HepG2 (cell line): ENCODE results near the gene LRP5. TPM values are rescaled to one million over a fixed set of nuclear protein-coding genes. Genes with fewer than 3 reads are reported as not detected.

Experiments
- CBFB ChIP-seq: sonication (generic); formaldehyde crosslinking; IDR thresholded peaks from 2 replicates; pipeline ENCODE4 v1.4.0; 2020; ENCODE audit warnings: missing genetic modification reagents
- CEBPG ChIP-seq: IDR thresholded peaks from 2 replicates; pipeline ENCODE4 v1.6.1; 2016
- EHMT2 ChIP-seq: fragments of 200-600 bp; sonication (generic); IDR thresholded peaks from 2 replicates; pipeline ENCODE4 v1.7.0; 2017; ENCODE audit warnings: antibody characterized with exemption, low read depth, low read length, borderline replicate concordance
- FOSL2 ChIP-seq: sonication (generic); formaldehyde crosslinking; IDR thresholded peaks from 2 replicates; pipeline ENCODE4 v1.4.0; 2020; ENCODE audit warnings: missing genetic modification reagents
- JDP2 ChIP-seq: sonication (generic); formaldehyde crosslinking; IDR thresholded peaks from 2 replicates; pipeline ENCODE4 v1.8.1; 2022; ENCODE audit warnings: missing genetic modification reagents, borderline replicate concordance
- PHF20 ChIP-seq: sonication (generic); formaldehyde crosslinking; IDR thresholded peaks from 2 replicates; pipeline ENCODE4 v1.5.0; 2020; ENCODE audit warnings: mild to moderate bottlenecking, missing genetic modification reagents
- SAP130 ChIP-seq: IDR thresholded peaks from 2 replicates; pipeline ENCODE4 v1.6.1; 2016; ENCODE audit warnings: low read depth
- TAF15 ChIP-seq: fragments of 200-400 bp; formaldehyde crosslinking; IDR thresholded peaks from one replicate; pipeline ENCODE4 v1.6.1; 2018; ENCODE audit warnings: mild to moderate bottlenecking, low read depth, low read length; ENCODE audit not compliant: poor library complexity, severe bottlenecking
- THYN1 ChIP-seq: sonication (generic); formaldehyde crosslinking; IDR thresholded peaks from 2 replicates; pipeline ENCODE4 v1.8.1; 2023; ENCODE audit warnings: low read depth, mild to moderate bottlenecking, moderate library complexity, missing genetic modification reagents, borderline replicate concordance
- ZBTB21 ChIP-seq: sonication (generic); formaldehyde crosslinking; IDR thresholded peaks from 2 replicates; pipeline ENCODE4 v1.4.0; 2020; ENCODE audit warnings: missing genetic modification reagents
- ZFYVE20 ChIP-seq: sonication (generic); formaldehyde crosslinking; IDR thresholded peaks from 2 replicates; pipeline ENCODE4 v1.8.0; 2023; ENCODE audit warnings: low read depth, mild to moderate bottlenecking, moderate library complexity, missing genetic modification reagents, borderline replicate concordance
- ZNF292 ChIP-seq: sonication (generic); formaldehyde crosslinking; IDR thresholded peaks from 2 replicates; pipeline ENCODE4 v1.8.1; 2022; ENCODE audit warnings: mild to moderate bottlenecking, low read depth, missing genetic modification reagents, borderline replicate concordance
- ZNF564 ChIP-seq: sonication (generic); formaldehyde crosslinking; IDR thresholded peaks from 2 replicates; pipeline ENCODE4 v1.8.1; 2023; ENCODE audit warnings: mild to moderate bottlenecking, missing genetic modification reagents
- ZNF660 ChIP-seq: sonication (generic); formaldehyde crosslinking; IDR thresholded peaks from 2 replicates; pipeline ENCODE4 v1.5.1; 2020; ENCODE audit warnings: mild to moderate bottlenecking, low read depth, missing genetic modification reagents, borderline replicate concordance
- polyA plus RNA-seq, 8 experiments: library from polyadenylated mRNA; depleted of rRNA in 3 of 8; stranded (reverse) in 7 of 8; unstranded in 1 of 8; fragments of >200 nt; fragmentation: Illumina TruSeq in 4 of 8; extraction: Trizol in 4 of 8; gene quantifications; 2 replicates each; pipeline versions ENCODE4 v1.2.1 to v1.2.3, GENCODE V29; 2011 to 2016; ENCODE audit warnings: low read depth in 4 of 8, missing spikeins in 1 of 8, mixed read lengths in 1 of 8; ENCODE audit not compliant: insufficient read depth in 1 of 8
- total RNA-seq, 5 experiments: library from RNA; depleted of rRNA; stranded (reverse); fragments of >200 nt; fragmentation: Illumina TruSeq; extraction: Trizol; gene quantifications; 2 replicates each; pipeline ENCODE4 v1.2.3, GENCODE V29; 2016; ENCODE audit warnings: low read depth in 1 of 5
- TF ChIP-seq, protein P1 (sequence below): sonication (generic); formaldehyde crosslinking; IDR thresholded peaks from 2 replicates; pipeline ENCODE4 v1.4.0; 2020; ENCODE audit warnings: missing genetic modification reagents
- TF ChIP-seq, protein P2 (sequence below): sonication (generic); formaldehyde crosslinking; IDR thresholded peaks from 2 replicates; pipeline ENCODE4 v1.4.0; 2020; ENCODE audit warnings: missing genetic modification reagents
- TF ChIP-seq, protein P3 (sequence below): sonication (generic); formaldehyde crosslinking; IDR thresholded peaks from 2 replicates; pipeline ENCODE4 v1.8.1; 2023; ENCODE audit warnings: mild to moderate bottlenecking, missing genetic modification reagents
- TF ChIP-seq, protein P4 (sequence below): IDR thresholded peaks from 2 replicates; pipeline ENCODE4 v1.6.1; 2018; ENCODE audit warnings: missing genetic modification reagents
- TF ChIP-seq, protein P5 (sequence below): sonication (generic); formaldehyde crosslinking; conservative IDR thresholded peaks from 2 replicates; pipeline ENCODE4 v1.8.1; 2023; ENCODE audit warnings: missing genetic modification reagents

LRP5 gene
- total and polyA plus RNA-seq, 2 of the 13 experiments (the other 11 are each of a cell fraction or from before 2014, with no cell fraction given), result 40.4 to 64.0 TPM

DNA sequence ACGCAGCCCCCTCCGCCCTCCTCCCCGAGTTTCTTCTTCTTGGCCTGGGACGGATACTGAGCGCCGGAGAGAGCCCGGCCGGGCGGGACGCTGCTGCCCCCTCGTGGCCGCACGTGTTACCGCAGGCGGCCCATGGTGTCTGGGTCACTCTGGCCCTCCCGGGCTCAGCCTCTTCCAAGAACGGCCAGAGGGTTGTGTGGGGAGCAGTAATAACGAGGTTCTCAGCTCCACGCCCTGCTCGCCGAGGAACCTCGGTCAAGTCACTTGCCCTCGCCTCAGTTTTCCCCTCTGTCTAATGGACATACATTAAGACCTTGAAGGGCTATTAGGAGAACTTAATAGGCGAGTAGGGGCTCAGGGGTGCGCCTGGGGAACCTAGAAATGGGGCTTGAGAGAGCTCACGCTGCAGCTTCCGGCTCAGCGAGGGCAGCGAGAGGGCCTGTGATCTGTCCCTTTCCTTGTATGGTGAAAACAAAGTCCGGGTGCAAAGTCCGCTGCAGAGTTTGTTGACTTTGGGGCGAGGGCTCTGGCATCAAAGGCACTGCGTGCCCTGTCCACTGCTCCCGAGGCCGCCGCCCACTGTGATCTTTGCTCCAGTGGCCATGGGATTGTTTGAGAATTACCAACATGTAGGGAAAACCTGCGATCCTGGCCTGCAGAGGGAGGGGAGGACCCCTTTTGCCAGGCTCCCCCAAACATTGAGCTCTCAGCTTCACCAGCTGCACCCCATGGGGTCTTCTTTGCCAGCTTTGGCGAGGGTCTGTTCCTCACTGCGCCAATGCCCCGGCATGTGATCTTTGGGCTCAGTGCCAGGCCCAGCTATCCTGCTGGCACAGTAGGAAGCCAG, 14.4 kb upstream of the LRP5 start (continued):
- TF ChIP-seq, protein P1, sequence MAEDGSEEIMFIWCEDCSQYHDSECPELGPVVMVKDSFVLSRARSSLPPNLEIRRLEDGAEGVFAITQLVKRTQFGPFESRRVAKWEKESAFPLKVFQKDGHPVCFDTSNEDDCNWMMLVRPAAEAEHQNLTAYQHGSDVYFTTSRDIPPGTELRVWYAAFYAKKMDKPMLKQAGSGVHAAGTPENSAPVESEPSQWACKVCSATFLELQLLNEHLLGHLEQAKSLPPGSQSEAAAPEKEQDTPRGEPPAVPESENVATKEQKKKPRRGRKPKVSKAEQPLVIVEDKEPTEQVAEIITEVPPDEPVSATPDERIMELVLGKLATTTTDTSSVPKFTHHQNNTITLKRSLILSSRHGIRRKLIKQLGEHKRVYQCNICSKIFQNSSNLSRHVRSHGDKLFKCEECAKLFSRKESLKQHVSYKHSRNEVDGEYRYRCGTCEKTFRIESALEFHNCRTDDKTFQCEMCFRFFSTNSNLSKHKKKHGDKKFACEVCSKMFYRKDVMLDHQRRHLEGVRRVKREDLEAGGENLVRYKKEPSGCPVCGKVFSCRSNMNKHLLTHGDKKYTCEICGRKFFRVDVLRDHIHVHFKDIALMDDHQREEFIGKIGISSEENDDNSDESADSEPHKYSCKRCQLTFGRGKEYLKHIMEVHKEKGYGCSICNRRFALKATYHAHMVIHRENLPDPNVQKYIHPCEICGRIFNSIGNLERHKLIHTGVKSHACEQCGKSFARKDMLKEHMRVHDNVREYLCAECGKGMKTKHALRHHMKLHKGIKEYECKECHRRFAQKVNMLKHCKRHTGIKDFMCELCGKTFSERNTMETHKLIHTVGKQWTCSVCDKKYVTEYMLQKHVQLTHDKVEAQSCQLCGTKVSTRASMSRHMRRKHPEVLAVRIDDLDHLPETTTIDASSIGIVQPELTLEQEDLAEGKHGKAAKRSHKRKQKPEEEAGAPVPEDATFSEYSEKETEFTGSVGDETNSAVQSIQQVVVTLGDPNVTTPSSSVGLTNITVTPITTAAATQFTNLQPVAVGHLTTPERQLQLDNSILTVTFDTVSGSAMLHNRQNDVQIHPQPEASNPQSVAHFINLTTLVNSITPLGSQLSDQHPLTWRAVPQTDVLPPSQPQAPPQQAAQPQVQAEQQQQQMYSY, result peak; percentile 24; the same call in 1 of the 2 replicates
- TF ChIP-seq ZNF660 (no peak), SAP130 (CRISPR knock-in tag) (peak; percentile 94), ZBTB21 (peak; percentile 36; the same call in 1 of the 2 replicates), CEBPG (CRISPR knock-in tag) (peak; percentile 25; the same call in 1 of the 2 replicates), ZNF564 (CRISPR knock-in tag) (0 out of 2 replicates have a peak, but pooled peaks have one; percentile 28), TAF15 (peak; percentile 45), FOSL2 (CRISPR knock-in tag) (peak; percentile 82), EHMT2 (no peak), CBFB (CRISPR knock-in tag) (0 out of 2 replicates have a peak, but pooled peaks have one; percentile 37), ZFYVE20 (CRISPR knock-in tag) (no peak), PHF20 (peak; percentile 70), ZNF292 (CRISPR knock-in tag) (peak; percentile 55), JDP2 (CRISPR knock-in tag) (peak; percentile 28; the same call in 1 of the 2 replicates), THYN1 (CRISPR knock-in tag) (no peak)
- TF ChIP-seq, protein P2, sequence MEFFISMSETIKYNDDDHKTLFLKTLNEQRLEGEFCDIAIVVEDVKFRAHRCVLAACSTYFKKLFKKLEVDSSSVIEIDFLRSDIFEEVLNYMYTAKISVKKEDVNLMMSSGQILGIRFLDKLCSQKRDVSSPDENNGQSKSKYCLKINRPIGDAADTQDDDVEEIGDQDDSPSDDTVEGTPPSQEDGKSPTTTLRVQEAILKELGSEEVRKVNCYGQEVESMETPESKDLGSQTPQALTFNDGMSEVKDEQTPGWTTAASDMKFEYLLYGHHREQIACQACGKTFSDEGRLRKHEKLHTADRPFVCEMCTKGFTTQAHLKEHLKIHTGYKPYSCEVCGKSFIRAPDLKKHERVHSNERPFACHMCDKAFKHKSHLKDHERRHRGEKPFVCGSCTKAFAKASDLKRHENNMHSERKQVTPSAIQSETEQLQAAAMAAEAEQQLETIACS, result no peak
- TF ChIP-seq, protein P3, sequence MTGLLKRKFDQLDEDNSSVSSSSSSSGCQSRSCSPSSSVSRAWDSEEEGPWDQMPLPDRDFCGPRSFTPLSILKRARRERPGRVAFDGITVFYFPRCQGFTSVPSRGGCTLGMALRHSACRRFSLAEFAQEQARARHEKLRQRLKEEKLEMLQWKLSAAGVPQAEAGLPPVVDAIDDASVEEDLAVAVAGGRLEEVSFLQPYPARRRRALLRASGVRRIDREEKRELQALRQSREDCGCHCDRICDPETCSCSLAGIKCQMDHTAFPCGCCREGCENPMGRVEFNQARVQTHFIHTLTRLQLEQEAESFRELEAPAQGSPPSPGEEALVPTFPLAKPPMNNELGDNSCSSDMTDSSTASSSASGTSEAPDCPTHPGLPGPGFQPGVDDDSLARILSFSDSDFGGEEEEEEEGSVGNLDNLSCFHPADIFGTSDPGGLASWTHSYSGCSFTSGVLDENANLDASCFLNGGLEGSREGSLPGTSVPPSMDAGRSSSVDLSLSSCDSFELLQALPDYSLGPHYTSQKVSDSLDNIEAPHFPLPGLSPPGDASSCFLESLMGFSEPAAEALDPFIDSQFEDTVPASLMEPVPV (CRISPR knock-in tag), result peak; percentile 68; the same call in 1 of the 2 replicates
- TF ChIP-seq, protein P4, sequence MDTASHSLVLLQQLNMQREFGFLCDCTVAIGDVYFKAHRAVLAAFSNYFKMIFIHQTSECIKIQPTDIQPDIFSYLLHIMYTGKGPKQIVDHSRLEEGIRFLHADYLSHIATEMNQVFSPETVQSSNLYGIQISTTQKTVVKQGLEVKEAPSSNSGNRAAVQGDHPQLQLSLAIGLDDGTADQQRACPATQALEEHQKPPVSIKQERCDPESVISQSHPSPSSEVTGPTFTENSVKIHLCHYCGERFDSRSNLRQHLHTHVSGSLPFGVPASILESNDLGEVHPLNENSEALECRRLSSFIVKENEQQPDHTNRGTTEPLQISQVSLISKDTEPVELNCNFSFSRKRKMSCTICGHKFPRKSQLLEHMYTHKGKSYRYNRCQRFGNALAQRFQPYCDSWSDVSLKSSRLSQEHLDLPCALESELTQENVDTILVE (CRISPR knock-in tag), result peak; percentile 85
- TF ChIP-seq, protein P5, sequence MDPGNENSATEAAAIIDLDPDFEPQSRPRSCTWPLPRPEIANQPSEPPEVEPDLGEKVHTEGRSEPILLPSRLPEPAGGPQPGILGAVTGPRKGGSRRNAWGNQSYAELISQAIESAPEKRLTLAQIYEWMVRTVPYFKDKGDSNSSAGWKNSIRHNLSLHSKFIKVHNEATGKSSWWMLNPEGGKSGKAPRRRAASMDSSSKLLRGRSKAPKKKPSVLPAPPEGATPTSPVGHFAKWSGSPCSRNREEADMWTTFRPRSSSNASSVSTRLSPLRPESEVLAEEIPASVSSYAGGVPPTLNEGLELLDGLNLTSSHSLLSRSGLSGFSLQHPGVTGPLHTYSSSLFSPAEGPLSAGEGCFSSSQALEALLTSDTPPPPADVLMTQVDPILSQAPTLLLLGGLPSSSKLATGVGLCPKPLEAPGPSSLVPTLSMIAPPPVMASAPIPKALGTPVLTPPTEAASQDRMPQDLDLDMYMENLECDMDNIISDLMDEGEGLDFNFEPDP, result no peak
